Calu3 (cell line): ENCODE measurements around the gene CDH22. TPM values are rescaled to one million over a fixed set of nuclear protein-coding genes. Genes with fewer than 3 reads are reported as not detected.

ENCODE experiments used
- BruUV-seq: library from RNA; stranded (reverse); fragments of 400-500 nt; replicated peaks from 2 replicates; lab custom pipeline; 2021; lab: Mats Ljungman, UMichigan
- CTCF ChIA-PET: fragments of 300-600 bp; sonication (Branson Sonifier 250); formaldehyde crosslinking; loops from one replicate; lab custom pipeline; 2022; ENCODE audit warnings: antibody characterized with exemption; lab: Charles Lee
- DNase-seq: peaks from one replicate; pipeline ENCODE4 v3.0.0; 2022
- H3K27ac Mint-ChIP-seq: one replicate; pipeline ENCODE4 v1.8.0; 2022; ENCODE audit warnings: mixed read lengths; ENCODE audit not compliant: unreplicated experiment
- H3K27me3 Mint-ChIP-seq: one replicate; pipeline ENCODE4 v1.8.0; 2022; ENCODE audit warnings: mixed read lengths; ENCODE audit not compliant: unreplicated experiment
- H3K36me3 Mint-ChIP-seq: one replicate; pipeline ENCODE4 v1.8.0; 2022; ENCODE audit warnings: mild to moderate bottlenecking, moderate library complexity, mixed read lengths; ENCODE audit not compliant: insufficient read depth, unreplicated experiment
- H3K4me1 Mint-ChIP-seq: one replicate; pipeline ENCODE4 v1.8.0; 2022; ENCODE audit warnings: mild to moderate bottlenecking, low read depth, mixed read lengths; ENCODE audit not compliant: unreplicated experiment
- H3K4me3 Mint-ChIP-seq: one replicate; pipeline ENCODE4 v1.8.0; 2022; ENCODE audit warnings: mild to moderate bottlenecking, low read depth, moderate library complexity, mixed read lengths; ENCODE audit not compliant: unreplicated experiment
- H3K9me3 Mint-ChIP-seq: one replicate; pipeline ENCODE4 v1.8.0; 2022; ENCODE audit warnings: low read depth, mixed read lengths; ENCODE audit not compliant: unreplicated experiment
- intact Hi-C: fragments of 100-400 bp; cut with micrococcal nuclease; formaldehyde crosslinking; loops from one replicate; pipeline ENCODE4 v1.10.0; 2022; ENCODE audit not compliant: unreplicated experiment
- total RNA-seq: library from RNA; stranded (reverse); gene quantifications from 2 replicates; pipeline ENCODE4 v1.2.3, GENCODE V29; 2022
- TF ChIP-seq, protein P1 (sequence below): fragments of 200-600 bp; IDR thresholded peaks from one replicate; pipeline ENCODE4 v1.8.0; 2022; ENCODE audit warnings: antibody characterized with exemption; ENCODE audit not compliant: unreplicated experiment

Gene CDH22
- total RNA-seq, 1 experiment from 2014 or later: not detected

DNA sequence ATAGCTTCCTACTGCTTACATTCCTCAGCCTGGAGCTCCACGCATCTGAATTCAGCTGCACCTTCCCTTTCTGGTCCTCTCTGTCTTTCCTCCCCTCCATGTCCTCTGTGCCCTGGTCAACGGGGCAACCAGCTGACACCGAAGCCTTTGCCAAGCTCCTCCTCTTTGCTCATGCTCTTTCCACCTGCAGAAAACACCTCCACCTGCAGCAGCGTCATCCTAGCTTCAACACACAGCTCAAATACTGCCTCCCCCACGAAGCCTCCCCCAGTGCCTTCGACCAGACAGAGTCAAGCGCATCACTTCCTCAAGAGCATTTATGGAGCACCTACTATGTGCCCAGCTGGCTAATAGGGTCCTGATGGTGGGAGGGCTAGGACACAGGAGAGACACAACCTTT lies 9.2 kb downstream of the CDH22 start:
- CTCF ChIA-PET: interaction anchor here (0.9 to 1.4 kb wide), 3 partner anchors 8 to 139 kb away, joined by 3 read pairs; no protein-coding TSS in a partner anchor
- peaks cover 21% of the 10 kb centered on the region for H3K27me3 Mint-ChIP-seq
- intact Hi-C loops: no loop called here
- no TSS peak for BruUV-seq
- no peaks in the 10 kb centered on the region for H3K36me3 Mint-ChIP-seq
- H3K9me3 Mint-ChIP-seq: no peaks in the 10 kb centered on the region
- no peak for DNase-seq
- no peaks in the 10 kb centered on the region for H3K4me1 Mint-ChIP-seq
- H3K4me3 Mint-ChIP-seq: no peak overlapping the region
- no peak overlapping the region for H3K27ac Mint-ChIP-seq
- TF ChIP-seq, protein P1, sequence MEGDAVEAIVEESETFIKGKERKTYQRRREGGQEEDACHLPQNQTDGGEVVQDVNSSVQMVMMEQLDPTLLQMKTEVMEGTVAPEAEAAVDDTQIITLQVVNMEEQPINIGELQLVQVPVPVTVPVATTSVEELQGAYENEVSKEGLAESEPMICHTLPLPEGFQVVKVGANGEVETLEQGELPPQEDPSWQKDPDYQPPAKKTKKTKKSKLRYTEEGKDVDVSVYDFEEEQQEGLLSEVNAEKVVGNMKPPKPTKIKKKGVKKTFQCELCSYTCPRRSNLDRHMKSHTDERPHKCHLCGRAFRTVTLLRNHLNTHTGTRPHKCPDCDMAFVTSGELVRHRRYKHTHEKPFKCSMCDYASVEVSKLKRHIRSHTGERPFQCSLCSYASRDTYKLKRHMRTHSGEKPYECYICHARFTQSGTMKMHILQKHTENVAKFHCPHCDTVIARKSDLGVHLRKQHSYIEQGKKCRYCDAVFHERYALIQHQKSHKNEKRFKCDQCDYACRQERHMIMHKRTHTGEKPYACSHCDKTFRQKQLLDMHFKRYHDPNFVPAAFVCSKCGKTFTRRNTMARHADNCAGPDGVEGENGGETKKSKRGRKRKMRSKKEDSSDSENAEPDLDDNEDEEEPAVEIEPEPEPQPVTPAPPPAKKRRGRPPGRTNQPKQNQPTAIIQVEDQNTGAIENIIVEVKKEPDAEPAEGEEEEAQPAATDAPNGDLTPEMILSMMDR: no peak

DNA sequence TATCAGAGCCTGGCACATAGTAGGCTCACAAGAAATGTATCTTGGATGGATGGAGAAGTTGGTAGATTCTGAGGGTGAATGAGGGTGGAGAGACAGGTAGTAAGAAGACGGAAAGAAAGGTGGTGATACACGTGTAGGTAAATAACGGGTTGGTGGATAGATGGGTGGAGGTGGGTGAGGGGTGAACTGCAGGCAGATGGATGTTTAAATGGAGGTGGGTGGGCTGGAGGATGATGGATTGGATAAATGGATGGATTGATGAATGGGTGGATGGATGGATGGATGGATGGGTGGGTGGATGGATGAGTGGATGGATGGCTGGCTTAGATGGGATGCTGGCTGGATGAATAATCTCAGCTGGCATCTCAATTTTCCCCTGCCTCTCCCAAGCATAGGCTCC lies 9.9 kb downstream of the CDH22 start:
- TF ChIP-seq, protein P1: no peak
- Mint-ChIP-seq H3K27me3 (peaks cover 14% of the 10 kb centered on the region), H3K4me1 (no peaks in the 10 kb centered on the region), H3K27ac (no peak overlapping the region), H3K4me3 (no peak overlapping the region), H3K9me3 (no peaks in the 10 kb centered on the region), H3K36me3 (no peaks in the 10 kb centered on the region)
- CTCF ChIA-PET: interaction anchor here (0.9 to 1.4 kb wide), 3 partner anchors 9 to 140 kb away, joined by 3 read pairs; no protein-coding TSS in a partner anchor
- no TSS peak for BruUV-seq
- no peak for DNase-seq
- intact Hi-C loops: no loop called here

DNA sequence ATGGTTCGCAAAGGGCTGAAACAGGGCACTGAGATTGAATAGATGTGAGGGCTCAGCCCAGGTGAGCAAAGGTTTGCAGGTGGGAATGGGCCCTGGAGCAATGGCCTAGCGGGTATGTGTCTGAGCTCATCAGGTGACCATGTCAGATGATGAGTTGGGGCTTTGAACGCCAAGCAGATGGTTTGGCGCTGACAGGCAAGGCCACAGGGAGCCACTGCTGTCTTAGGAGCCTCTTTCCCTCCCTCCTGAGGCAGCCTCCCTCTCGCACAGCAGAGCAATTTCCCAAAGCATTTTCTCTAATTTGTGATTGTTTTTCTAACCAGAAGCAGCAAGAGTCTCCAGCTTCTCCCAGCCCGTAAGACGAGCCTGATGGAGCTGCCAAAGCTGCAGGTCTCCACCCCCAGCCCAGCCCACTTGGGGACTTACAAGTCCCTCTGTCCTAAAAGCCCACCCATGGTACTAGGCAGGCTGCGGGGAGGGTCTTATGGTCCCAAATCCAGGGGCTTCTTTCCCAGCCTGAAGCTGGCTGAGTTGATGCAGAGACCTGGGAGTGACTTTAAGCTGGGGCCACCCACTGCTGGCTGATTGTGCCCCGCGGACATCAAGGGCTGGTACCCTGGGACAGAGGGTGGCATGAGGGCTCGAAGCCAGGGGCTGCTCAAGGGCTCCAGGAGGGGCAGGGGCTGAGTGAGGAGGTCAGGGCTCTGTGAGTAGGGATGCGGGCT lies 11.6 kb downstream of the CDH22 start:
- TF ChIP-seq, protein P1: no peak
- H3K9me3 Mint-ChIP-seq: no peaks in the 10 kb centered on the region
- no peak for DNase-seq
- intact Hi-C loops: no loop called here
- CTCF ChIA-PET: interaction anchor here (0.6 to 1.8 kb wide), 5 partner anchors 9 to 1285 kb away, joined by 3 to 5 read pairs (median 3); no protein-coding TSS in a partner anchor
- H3K4me3 Mint-ChIP-seq: no peak overlapping the region
- no peaks in the 10 kb centered on the region for H3K27me3 Mint-ChIP-seq
- no peak overlapping the region for H3K27ac Mint-ChIP-seq
- H3K36me3 Mint-ChIP-seq: no peaks in the 10 kb centered on the region
- no peaks in the 10 kb centered on the region for H3K4me1 Mint-ChIP-seq
- BruUV-seq: no TSS peak

DNA sequence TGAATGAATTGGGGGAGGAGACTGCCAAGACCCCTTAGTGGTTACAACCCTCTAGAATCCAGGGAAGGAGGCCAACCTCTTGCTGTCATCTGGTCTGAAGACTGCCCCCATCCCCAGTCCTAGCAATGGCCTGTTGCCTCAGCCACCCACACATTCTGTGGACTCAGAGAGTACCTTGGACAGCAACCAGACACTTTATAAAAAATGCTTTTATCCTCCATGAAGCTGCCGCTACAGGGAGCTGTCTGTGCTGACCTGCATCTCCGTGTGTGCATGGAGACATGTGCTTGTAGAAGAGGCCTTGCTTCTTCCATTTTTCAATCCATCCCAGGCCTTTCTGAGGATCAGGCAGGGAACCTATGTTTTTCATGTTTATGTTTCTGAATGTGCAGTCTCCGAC lies 15.2 kb downstream of the CDH22 start:
- no peak overlapping the region for H3K27ac Mint-ChIP-seq
- no peaks in the 10 kb centered on the region for H3K4me1 Mint-ChIP-seq
- no peaks in the 10 kb centered on the region for H3K36me3 Mint-ChIP-seq
- H3K27me3 Mint-ChIP-seq: no peaks in the 10 kb centered on the region
- H3K9me3 Mint-ChIP-seq: no peaks in the 10 kb centered on the region
- intact Hi-C loops: no loop called here
- no TSS peak for BruUV-seq
- DNase-seq: no peak
- H3K4me3 Mint-ChIP-seq: no peak overlapping the region
- CTCF ChIA-PET: interaction anchor here (0.6 to 1.0 kb wide), 3 partner anchors 14 to 90 kb away, joined by 3 read pairs; no protein-coding TSS in a partner anchor
- TF ChIP-seq, protein P1: no peak
